NCI-H146 treated with DMSO at 0.1 percent for 48 hours (cell line): ENCODE measurements around the gene RPA3.

Source experiments
- DNase-seq: peaks from one replicate; lab custom pipeline; 2025; ENCODE audit not compliant: unreplicated experiment; lab: John Stamatoyannopoulos, UW

Gene RPA3

GRCh38 chr7:7654964-7655715 is 63.3 kb downstream of the RPA3 start:
- no peak for DNase-seq

GRCh38 chr7:7653593-7654187 is 64.7 kb downstream of the RPA3 start:
- no peak for DNase-seq

- DNase-seq: no peak
Measured at GRCh38 chr7:7652798-7653540, 65.4 kb downstream of the RPA3 start.

GRCh38 chr7:7651479-7651878 is 66.9 kb downstream of the RPA3 start:
- no peak for DNase-seq

DNA sequence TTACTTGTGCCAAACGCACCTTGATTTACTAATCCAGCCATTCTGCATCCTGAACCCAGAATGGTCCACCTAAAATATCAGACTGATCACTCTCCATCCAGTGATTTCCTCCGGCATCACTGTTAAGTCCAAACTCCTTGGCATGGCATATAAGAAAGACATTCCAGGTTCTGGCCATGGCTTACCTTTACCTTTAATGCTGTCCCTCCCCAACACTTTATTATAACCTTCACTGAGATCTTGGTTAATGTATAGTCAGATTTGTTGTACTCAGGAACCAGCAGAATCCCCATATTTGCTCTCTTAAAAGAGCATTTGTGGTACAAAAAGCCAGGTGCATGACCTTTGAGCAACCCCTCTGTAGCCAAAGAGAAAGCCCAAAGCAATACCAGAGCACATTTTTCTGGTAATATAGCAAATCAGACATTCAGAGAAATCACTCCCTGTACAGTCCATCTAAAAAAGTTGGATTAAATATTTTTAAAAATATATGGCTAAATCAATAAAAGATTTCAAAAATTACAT is 67.7 kb downstream of the RPA3 start:
- no peak for DNase-seq

DNA sequence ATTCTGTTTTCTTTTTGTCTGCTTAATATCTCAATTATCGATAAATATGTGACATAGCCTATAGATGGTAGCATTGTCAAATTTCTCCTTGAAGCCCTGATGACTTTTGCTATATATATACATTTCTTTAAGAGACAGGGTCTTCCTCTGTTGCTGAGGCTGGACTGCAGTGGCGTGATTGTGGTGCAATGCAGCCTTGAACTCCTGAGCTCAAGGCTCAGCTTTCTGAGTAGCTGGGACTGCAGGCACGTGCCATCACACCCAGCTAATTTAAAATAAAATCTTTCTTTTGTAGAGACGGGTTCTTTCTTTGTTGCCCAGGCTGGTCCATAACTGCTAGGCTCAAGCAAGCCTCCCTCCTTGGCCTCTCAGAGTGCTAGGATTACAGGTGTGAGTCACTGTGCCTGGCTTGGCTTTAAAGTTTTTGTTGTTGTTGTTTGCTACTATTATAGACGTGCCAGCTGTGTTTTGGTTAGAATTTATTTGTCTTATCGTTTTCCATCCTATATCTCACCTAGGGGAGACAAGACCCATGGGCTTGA is 70.8 kb downstream of the RPA3 start:
- DNase-seq: no peak

DNA sequence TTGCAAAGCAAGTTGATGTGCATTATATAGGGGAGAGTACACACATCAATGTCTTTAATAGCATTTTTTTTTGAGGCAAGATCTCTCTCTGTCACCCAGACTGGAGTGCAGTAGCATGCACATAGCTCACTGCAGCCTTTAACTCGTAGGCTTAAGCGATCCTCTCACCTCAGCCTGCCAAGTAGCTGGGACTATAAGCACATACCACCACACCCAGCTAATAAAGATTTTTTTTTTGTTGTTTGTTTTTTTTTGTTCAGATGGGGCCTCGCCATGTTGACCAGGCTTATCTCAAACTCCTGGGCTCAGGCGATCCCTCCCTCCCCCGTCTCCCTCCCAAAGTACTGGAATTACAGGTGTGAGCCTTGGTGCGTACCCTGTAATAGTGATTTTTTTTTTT is 76.3 kb downstream of the RPA3 start:
- DNase-seq: peak; percentile 27

DNA sequence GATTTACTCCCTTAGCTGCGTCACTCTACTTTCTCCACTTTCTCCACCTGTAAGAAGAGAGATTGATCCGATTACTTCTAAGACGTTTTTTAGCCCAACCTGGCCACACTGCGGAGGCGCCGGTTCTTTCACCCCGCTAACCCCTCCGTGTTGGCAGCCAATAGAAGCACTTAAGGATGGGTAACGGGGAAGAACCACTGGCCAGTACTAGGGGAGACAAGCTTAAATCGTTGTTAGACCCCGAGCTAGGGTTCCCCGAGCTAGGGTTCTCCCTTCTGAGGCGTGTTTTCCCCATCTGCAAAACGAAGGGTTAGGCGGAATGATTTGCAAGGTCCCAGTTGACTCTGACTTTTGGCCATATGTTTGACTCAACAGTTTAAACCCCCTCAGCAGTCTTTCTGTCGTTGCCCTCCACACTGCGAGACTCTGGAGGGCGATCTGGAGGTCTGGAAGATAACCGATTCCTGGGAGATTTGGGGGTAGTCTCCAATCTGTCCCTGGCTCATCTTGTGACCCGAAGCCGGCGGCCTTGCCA is 77.2 kb downstream of the RPA3 start:
- DNase-seq: peak; percentile 36

DNA sequence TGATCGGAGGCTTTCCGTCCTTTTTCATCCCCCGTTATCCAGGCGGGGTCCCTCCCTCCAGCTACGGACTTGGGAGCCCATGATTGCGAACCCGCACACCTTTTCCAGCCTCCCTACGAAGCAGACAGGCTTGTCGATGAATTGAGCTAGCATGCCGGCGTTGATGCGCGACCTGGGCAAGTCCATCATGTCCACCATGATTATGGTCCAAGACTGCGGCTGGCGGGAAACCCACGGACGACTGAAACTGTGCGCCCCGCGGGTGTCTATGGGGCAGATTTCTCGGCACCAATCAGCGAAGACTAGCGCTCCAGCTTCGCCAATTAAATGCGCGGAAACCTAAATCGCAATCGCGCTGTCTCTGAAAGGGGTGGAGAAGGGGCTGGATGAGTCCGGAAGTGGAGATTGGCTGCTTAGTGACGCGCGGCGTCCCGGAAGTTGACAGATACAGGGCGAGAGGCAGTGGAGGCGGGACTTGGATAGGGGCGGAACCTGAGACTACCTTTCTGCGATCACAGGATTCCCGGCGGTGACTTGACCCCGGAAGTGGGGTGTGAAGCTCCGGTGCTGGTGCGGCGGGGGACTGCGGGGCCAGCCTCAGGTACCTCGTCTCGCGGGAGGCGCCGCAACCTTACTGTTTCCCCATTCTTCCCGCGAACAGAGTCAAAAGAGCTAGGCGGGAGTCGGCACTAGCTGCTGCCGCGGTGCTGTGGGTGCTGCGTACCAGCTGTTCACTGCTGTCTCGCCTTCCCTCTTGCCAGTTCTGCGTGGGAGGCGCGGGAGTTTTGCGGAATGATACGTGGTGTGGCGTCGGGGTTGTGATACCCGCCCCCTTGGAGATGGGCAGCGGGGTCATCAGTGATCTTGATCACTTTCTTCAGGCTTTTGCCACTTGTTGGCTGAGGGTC is 77.9 kb downstream of the RPA3 start, which contains the start of gene UMAD1:
Gene UMAD1 (plus strand): TSS at position 532 of the 908 bp plus-strand sequence. CDS start 32,620 bp downstream, outside the sequence.
- peak; percentile 99 for DNase-seq

GRCh38 chr7:7639847-7640220 is 78.6 kb downstream of the RPA3 start:
- peak; percentile 19 for DNase-seq

DNA sequence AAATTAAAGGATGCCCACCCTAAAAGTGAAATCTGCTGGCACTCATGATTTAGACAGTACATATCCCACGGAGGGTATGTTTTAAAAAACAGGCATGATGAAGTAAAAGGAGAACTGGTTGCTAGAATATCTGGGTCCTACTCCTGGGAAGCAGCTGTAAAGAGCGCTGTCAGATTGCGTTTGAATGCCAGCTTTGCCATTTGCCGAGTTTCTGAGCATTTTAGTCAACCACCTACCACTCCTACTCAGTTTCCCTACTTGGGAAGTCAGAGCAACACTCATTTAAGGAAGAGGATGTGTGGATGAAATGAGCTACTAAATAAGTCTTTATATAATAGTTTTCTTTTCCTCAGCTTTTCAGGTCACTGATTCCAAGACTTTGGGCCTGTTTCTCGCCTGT is 79.0 kb downstream of the RPA3 start:
- DNase-seq: peak; percentile 2

DNA sequence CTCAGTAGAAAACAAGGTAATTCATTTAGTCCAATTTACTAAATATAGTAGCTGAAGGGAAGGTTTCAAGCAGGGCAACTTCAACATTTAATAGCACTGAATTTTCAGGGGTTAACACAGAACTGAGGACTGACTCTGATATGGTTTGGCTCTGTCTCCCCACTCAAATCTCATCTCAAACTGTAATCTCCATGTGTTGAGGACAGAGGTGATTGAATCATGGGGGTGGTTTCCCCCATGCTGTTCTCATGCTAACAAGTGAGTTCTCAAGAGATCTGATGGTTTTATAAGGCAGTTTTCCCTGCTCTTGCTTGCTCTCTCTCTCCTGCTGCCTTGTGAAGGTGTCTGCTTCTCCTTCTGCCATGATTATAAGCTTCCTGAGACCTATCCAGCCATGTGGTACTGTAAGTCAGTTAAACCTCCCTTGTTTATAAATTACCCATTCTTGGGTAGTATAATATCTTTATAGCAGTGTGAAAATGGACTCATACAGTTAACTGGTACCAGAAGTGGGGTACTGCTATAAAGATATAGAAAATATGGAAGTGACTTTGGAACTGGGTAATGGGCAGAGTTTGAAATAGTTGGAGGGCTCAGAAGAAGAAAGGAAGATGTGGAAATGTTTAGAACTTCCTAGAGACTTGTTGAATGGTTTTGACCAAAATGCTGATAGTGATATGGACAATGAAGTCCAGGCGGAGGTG is 87.6 kb downstream of the RPA3 start:
- no peak for DNase-seq

- DNase-seq: no peak
Measured at GRCh38 chr7:7628476-7628875, 89.9 kb downstream of the RPA3 start.

GRCh38 chr7:7620644-7621210 is 97.7 kb downstream of the RPA3 start:
- DNase-seq: no peak

DNA sequence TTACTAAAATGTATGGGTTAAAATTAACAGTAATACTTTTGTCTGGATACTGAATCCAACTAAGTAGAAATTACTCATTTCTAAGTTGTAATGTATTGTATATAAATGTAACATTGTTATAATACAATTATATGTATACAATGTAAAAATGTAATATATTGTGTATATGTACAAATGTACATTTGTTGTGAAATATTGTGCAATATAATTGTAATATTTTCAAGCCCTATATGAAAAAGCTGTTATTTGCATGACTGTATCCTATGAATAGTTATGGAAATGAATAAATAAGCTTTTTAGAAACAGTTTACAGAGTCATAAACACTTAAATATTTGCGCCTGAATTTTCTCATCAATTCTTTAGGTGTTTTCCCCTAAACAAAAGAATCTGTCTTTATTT is 98.2 kb downstream of the RPA3 start:
- DNase-seq: no peak

GRCh38 chr7:7618410-7618809 is 100.0 kb downstream of the RPA3 start:
- no peak for DNase-seq

- no peak for DNase-seq
Measured at GRCh38 chr7:7617550-7617949, 100.9 kb downstream of the RPA3 start.

GRCh38 chr7:7614018-7614741 is 104.2 kb downstream of the RPA3 start:
- DNase-seq: no peak

DNA sequence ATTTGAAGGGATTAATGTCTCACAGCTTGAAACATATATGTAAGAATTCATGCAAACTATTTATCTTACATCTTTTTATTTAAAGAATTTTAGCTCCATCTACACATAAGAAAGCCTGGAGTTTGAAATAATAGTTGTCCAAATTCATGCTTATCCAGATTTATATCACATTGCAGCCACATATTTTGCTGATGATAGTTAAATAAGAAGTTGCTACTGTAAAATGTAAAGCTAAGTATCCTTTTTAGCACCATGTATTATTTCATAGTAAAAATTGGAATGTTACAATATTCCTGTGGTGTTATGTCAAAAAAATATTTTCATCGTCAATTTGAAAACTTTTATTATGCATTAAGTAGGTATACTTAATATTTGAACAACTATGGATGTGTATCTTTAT is 105.2 kb downstream of the RPA3 start:
- DNase-seq: no peak
